Neural cell (in vitro differentiated cells): ENCODE data around the gene RTN4R.

Experiments
- CTCF ChIP-seq: fragments of 450-650 bp; IDR thresholded peaks from 2 replicates; pipeline ENCODE4 v1.5.1; 2014; ENCODE audit warnings: antibody characterized with exemption, mild to moderate bottlenecking, moderate library complexity; ENCODE audit not compliant: poor library complexity, severe bottlenecking
- EP300 ChIP-seq: fragments of 450-650 bp; conservative IDR thresholded peaks from 2 replicates; pipeline ENCODE4 v1.6.1; 2014; ENCODE audit warnings: antibody characterized with exemption, mild to moderate bottlenecking, moderate library complexity; ENCODE audit not compliant: poor library complexity, severe bottlenecking
- EZH2 ChIP-seq: fragments of 200-600, 300-800 bp; shearing (Covaris generic), sonication (generic); IDR thresholded peaks from 2 replicates; pipeline ENCODE4 v1.6.1; 2014; ENCODE audit warnings: antibody characterized with exemption, low read length, borderline replicate concordance, mild to moderate bottlenecking; ENCODE audit not compliant: insufficient read depth, poor library complexity, severe bottlenecking

GRCh38 chr22:20272700-20273099 lies 4.6 kb upstream of the RTN4R start:
- no peak for TF ChIP-seq CTCF
- TF ChIP-seq EP300: no peak
- no peak for TF ChIP-seq EZH2
